Adipocyte (in vitro differentiated cells): ENCODE results near the gene PKDCC.

Experiments
- DNase-seq: peaks from one replicate; pipeline ENCODE4 v3.0.0-alpha.2; 2015; ENCODE audit warnings: low read depth
- H3K27me3 ChIP-seq: replicated peaks from 2 replicates; pipeline ENCODE4 v1.7.0; 2013; ENCODE audit warnings: mild to moderate bottlenecking, low read length, moderate library complexity; ENCODE audit not compliant: control insufficient read depth, insufficient read depth
- H3K36me3 ChIP-seq: 2 replicates; pipeline ENCODE4 v1.7.0; 2013; ENCODE audit warnings: low read length, mild to moderate bottlenecking, moderate library complexity; ENCODE audit not compliant: control insufficient read depth, insufficient read depth, severe bottlenecking
- H3K4me1 ChIP-seq: 2 replicates; pipeline ENCODE4 v1.7.0; 2013; ENCODE audit warnings: mild to moderate bottlenecking, low read length, moderate library complexity; ENCODE audit not compliant: control insufficient read depth, insufficient read depth
- H3K4me3 ChIP-seq: 2 replicates; pipeline ENCODE4 v1.7.0; 2013; ENCODE audit warnings: mild to moderate bottlenecking, low read length, moderate library complexity
- H3K9ac ChIP-seq: 2 replicates; pipeline ENCODE4 v1.7.0; 2013; ENCODE audit warnings: mild to moderate bottlenecking, low read length, moderate library complexity
- H3K9me3 ChIP-seq: 2 replicates; pipeline ENCODE4 v1.7.0; 2013; ENCODE audit warnings: mild to moderate bottlenecking, low read length, moderate library complexity; ENCODE audit not compliant: control insufficient read depth

PKDCC gene

GRCh38 chr2:42012137-42012536 lies 35.7 kb upstream of the PKDCC start:
- Histone ChIP-seq H3K9me3 (no peaks in the 10 kb centered on the region), H3K4me1 (peaks cover 13% of the 10 kb centered on the region), H3K4me3 (no peak overlapping the region), H3K9ac (no peak overlapping the region), H3K36me3 (no peaks in the 10 kb centered on the region), H3K27me3 (no peaks in the 10 kb centered on the region)
- no peak for DNase-seq

GRCh38 chr2:42012651-42013050 lies 35.2 kb upstream of the PKDCC start:
- Histone ChIP-seq H3K36me3 (no peaks in the 10 kb centered on the region), H3K4me1 (peaks cover 13% of the 10 kb centered on the region), H3K9me3 (no peaks in the 10 kb centered on the region), H3K27me3 (no peaks in the 10 kb centered on the region), H3K4me3 (no peak overlapping the region), H3K9ac (no peak overlapping the region)
- no peak for DNase-seq

GRCh38 chr2:42013409-42013808 lies 34.4 kb upstream of the PKDCC start:
- H3K9ac ChIP-seq = no peak overlapping the region
- H3K36me3 ChIP-seq = no peaks in the 10 kb centered on the region
- H3K27me3 ChIP-seq = no peaks in the 10 kb centered on the region
- H3K9me3 ChIP-seq = no peaks in the 10 kb centered on the region
- H3K4me1 ChIP-seq = peaks cover 13% of the 10 kb centered on the region
- no peak overlapping the region for H3K4me3 ChIP-seq
- DNase-seq = no peak

- Histone ChIP-seq H3K9ac (peak overlapping the region; percentile 54), H3K4me3 (no peak overlapping the region), H3K4me1 (peaks cover 22% of the 10 kb centered on the region), H3K9me3 (no peaks in the 10 kb centered on the region), H3K36me3 (no peaks in the 10 kb centered on the region), H3K27me3 (peaks cover 4% of the 10 kb centered on the region)
- no peak for DNase-seq
These were observed 26.4 kb upstream of the PKDCC start for GRCh38 chr2:42021464-42021863.

GRCh38 chr2:42025151-42025582 lies 22.7 kb upstream of the PKDCC start:
- Histone ChIP-seq H3K4me1 (peaks cover 22% of the 10 kb centered on the region), H3K27me3 (peaks cover 7% of the 10 kb centered on the region), H3K9ac (peak overlapping the region; percentile 53), H3K9me3 (no peaks in the 10 kb centered on the region), H3K36me3 (no peaks in the 10 kb centered on the region), H3K4me3 (no peak overlapping the region)
- DNase-seq = peak; percentile 42

GRCh38 chr2:42026272-42026671 lies 21.5 kb upstream of the PKDCC start:
- no peaks in the 10 kb centered on the region for H3K36me3 ChIP-seq
- H3K27me3 ChIP-seq = peaks cover 7% of the 10 kb centered on the region
- no peak for DNase-seq
- no peak overlapping the region for H3K9ac ChIP-seq
- no peak overlapping the region for H3K4me3 ChIP-seq
- no peaks in the 10 kb centered on the region for H3K9me3 ChIP-seq
- H3K4me1 ChIP-seq = peaks cover 18% of the 10 kb centered on the region

- H3K36me3 ChIP-seq = no peaks in the 10 kb centered on the region
- no peak overlapping the region for H3K4me3 ChIP-seq
- peaks cover 13% of the 10 kb centered on the region for H3K4me1 ChIP-seq
- peaks cover 9% of the 10 kb centered on the region for H3K27me3 ChIP-seq
- DNase-seq = no peak
- H3K9ac ChIP-seq = no peak overlapping the region
- no peaks in the 10 kb centered on the region for H3K9me3 ChIP-seq
These were observed 19.2 kb upstream of the PKDCC start for GRCh38 chr2:42028571-42029148.

GRCh38 chr2:42029171-42029570 lies 18.6 kb upstream of the PKDCC start:
- no peak for DNase-seq
- H3K9me3 ChIP-seq = no peaks in the 10 kb centered on the region
- H3K4me3 ChIP-seq = no peak overlapping the region
- peaks cover 9% of the 10 kb centered on the region for H3K27me3 ChIP-seq
- peaks cover 13% of the 10 kb centered on the region for H3K4me1 ChIP-seq
- no peaks in the 10 kb centered on the region for H3K36me3 ChIP-seq
- H3K9ac ChIP-seq = no peak overlapping the region

GRCh38 chr2:42029639-42030199 lies 18.1 kb upstream of the PKDCC start:
- DNase-seq = no peak
- H3K4me3 ChIP-seq = no peak overlapping the region
- H3K9ac ChIP-seq = no peak overlapping the region
- H3K36me3 ChIP-seq = no peaks in the 10 kb centered on the region
- no peaks in the 10 kb centered on the region for H3K9me3 ChIP-seq
- H3K27me3 ChIP-seq = peaks cover 9% of the 10 kb centered on the region
- peaks cover 9% of the 10 kb centered on the region for H3K4me1 ChIP-seq

GRCh38 chr2:42030200-42030759 lies 17.5 kb upstream of the PKDCC start:
- Histone ChIP-seq H3K9ac (no peak overlapping the region), H3K4me1 (peaks cover 4% of the 10 kb centered on the region), H3K36me3 (no peaks in the 10 kb centered on the region), H3K9me3 (no peaks in the 10 kb centered on the region), H3K4me3 (no peak overlapping the region), H3K27me3 (peaks cover 9% of the 10 kb centered on the region)
- DNase-seq = no peak

GRCh38 chr2:42030829-42031228 lies 17.0 kb upstream of the PKDCC start:
- peaks cover 9% of the 10 kb centered on the region for H3K27me3 ChIP-seq
- no peaks in the 10 kb centered on the region for H3K4me1 ChIP-seq
- DNase-seq = no peak
- no peaks in the 10 kb centered on the region for H3K36me3 ChIP-seq
- H3K9me3 ChIP-seq = no peaks in the 10 kb centered on the region
- no peak overlapping the region for H3K4me3 ChIP-seq
- no peak overlapping the region for H3K9ac ChIP-seq
